Lung microvascular endothelial cell (primary cell): Measurements from ENCODE around the gene MCAM. TPM values are rescaled to one million over a fixed set of nuclear protein-coding genes. Genes with fewer than 3 reads are reported as not detected.

ENCODE experiments used
- DNase-seq, 2 donors: peaks; one replicate each; pipeline versions ENCODE4 v3.0.0 to v3.0.0-alpha.2; 2010; ENCODE audit warnings: low read depth in 2 of 2
- total RNA-seq: library from RNA; depleted of rRNA; stranded (reverse); fragments of >200 nt; gene quantifications from 2 replicates; pipeline ENCODE4 v1.2.1, GENCODE V29; 2014

Gene MCAM
- total RNA-seq = 48.4 and 268 TPM in 2 replicates

GRCh38 chr11:119316729-119317591 is at the start of gene MCAM:
Gene MCAM (minus strand): TSS chr11:119317130. CDS start chr11:119317101, 29 bp downstream.
- peak; percentile 62 to 76 for DNase-seq

GRCh38 chr11:119365071-119365591 is 48.2 kb upstream of the MCAM start:
- DNase-seq = no peak

- peak; percentile 45 to 67 for DNase-seq
These were observed 47.1 kb upstream of the MCAM start for GRCh38 chr11:119363851-119364590.

- DNase-seq = no peak
These were observed 46.3 kb upstream of the MCAM start for GRCh38 chr11:119363081-119363850.

- DNase-seq = no peak
These were observed 45.8 kb upstream of the MCAM start for GRCh38 chr11:119362741-119363080.

GRCh38 chr11:119361941-119362725 is 45.2 kb upstream of the MCAM start:
- no peak for DNase-seq

- DNase-seq = no peak
These were observed 44.3 kb upstream of the MCAM start for GRCh38 chr11:119361056-119361787.

GRCh38 chr11:119359365-119360214 is 42.7 kb upstream of the MCAM start:
- DNase-seq = no peak

- no peak for DNase-seq
These were observed 40.1 kb upstream of the MCAM start for GRCh38 chr11:119357074-119357473.

GRCh38 chr11:119356349-119357031 is 39.6 kb upstream of the MCAM start:
- DNase-seq = peak; percentile 74 to 87

GRCh38 chr11:119355091-119355843 is 38.3 kb upstream of the MCAM start:
- DNase-seq = no peak

- peak; percentile 87 to 97 for DNase-seq
These were observed 35.9 kb upstream of the MCAM start for GRCh38 chr11:119352857-119353260.

- no peak for DNase-seq
These were observed 34.3 kb upstream of the MCAM start for GRCh38 chr11:119351232-119351631.

GRCh38 chr11:119350302-119350701 is 33.4 kb upstream of the MCAM start:
- DNase-seq = no peak

GRCh38 chr11:119347940-119348605 is 31.1 kb upstream of the MCAM start:
- no peak for DNase-seq

- DNase-seq = no peak
These were observed 30.3 kb upstream of the MCAM start for GRCh38 chr11:119347242-119347641.

- no peak for DNase-seq
These were observed 29.7 kb upstream of the MCAM start, which contains the start of gene MFRP for GRCh38 chr11:119346605-119347004. Gene MFRP (minus strand): TSS chr11:119346705. CDS start chr11:119346513, 192 bp downstream.
